Natural killer cell treated with Interleukin-12 subunit alpha and Interleukin-12 subunit beta and Interleukin-15 and Interleukin-18, amount 100 ng/mL, for 72 hours (primary cell): ENCODE measurements around the gene LCN15. TPM values are rescaled to one million over a fixed set of nuclear protein-coding genes. Genes with fewer than 3 reads are reported as not detected.
A peak's percentile ranks its signal among the peaks of the same experiment; 100 is the strongest.
"Not testable (repeated sequence)": the region's sequence is repeated elsewhere in the genome, so short reads cannot be mapped to it uniquely, and the experiment has no call there.

ENCODE experiments used
- ATAC-seq, 2 donors: fragments of 150-1000 bp; cut with Tn5 transposase in 1 of 2; sonication (Bioruptor Pico), chemical (Tn5 transposase) in 1 of 2; 2 replicates each; pipeline ENCODE4 v1.10.0; 2021
- DNase-seq: peaks from one replicate; pipeline ENCODE4 v3.0.0; 2022; ENCODE audit warnings: low spot score
- H3K27ac Mint-ChIP-seq, 2 donors: 1 replicate in 1 of 2; 2 replicates in 1 of 2; pipeline ENCODE4 v1.8.0; 2022; ENCODE audit warnings: mixed read lengths in 2 of 2, mild to moderate bottlenecking in 1 of 2, moderate library complexity in 1 of 2
- H3K27me3 Mint-ChIP-seq, 2 donors: 1 replicate in 1 of 2; 2 replicates in 1 of 2; pipeline ENCODE4 v1.8.0; 2022; ENCODE audit warnings: mixed read lengths in 2 of 2
- H3K36me3 Mint-ChIP-seq: one replicate; pipeline ENCODE4 v1.8.0; 2022; ENCODE audit warnings: mixed read lengths
- H3K4me1 Mint-ChIP-seq, 2 donors: 1 replicate in 1 of 2; 2 replicates in 1 of 2; pipeline ENCODE4 v1.8.0; 2022; ENCODE audit warnings: low read depth in 2 of 2, mixed read lengths in 2 of 2, mild to moderate bottlenecking in 1 of 2
- H3K4me3 Mint-ChIP-seq: one replicate; pipeline ENCODE4 v1.8.0; 2022; ENCODE audit warnings: mixed read lengths
- H3K9me3 Mint-ChIP-seq: 2 replicates; pipeline ENCODE4 v1.8.0; 2022; ENCODE audit warnings: mixed read lengths
- total RNA-seq, 2 donors: library from RNA; stranded (reverse); gene quantifications; one replicate each; pipeline ENCODE4 v1.2.3, GENCODE V29; 2022

Gene LCN15
- total RNA-seq, 2 donors from 2014 or later, result not detected

DNA sequence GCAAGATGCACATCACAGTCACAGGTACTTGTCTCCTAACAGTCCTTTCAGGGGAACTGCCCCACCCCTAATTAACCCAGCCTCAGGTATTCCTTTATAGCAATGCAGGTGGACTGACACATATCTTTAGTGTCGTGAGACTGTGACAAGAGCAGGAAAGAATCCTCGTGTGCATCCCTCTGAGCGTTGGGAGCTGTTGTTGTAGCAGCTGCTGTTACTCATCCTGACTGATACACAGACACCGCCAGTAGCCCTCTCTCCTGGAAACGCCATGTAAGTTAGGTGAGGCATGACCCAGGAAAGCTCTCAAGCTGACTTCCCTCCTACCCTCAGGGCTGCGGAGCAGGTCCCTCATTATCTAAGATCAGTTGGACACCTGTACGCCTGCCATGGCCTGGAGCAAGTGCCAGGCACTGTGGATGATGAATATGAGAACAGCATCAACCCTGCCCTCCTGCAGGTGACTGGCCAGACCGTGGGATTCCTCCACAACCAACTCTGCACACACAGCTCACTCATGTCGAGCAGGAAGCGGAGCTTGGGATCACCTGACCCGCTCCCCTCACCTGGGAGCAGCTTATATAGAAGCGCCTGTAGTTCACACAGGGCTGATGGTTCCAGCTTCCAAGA lies 10.2 kb upstream of the LCN15 start:
- DNase-seq (no peak), ATAC-seq (no peak)
- H3K4me1 Mint-ChIP-seq, result peaks cover 4 to 5% of the 10 kb centered on the region in 2 donors

GRCh38 chr9:136773386-136774044 lies 9.2 kb upstream of the LCN15 start:
- ATAC-seq, result peak; percentile 52 to 70

More for the DNA sequence above, 10.2 kb upstream of the LCN15 start:
- peaks cover 16 to 26% of the 10 kb centered on the region in 2 donors for H3K27me3 Mint-ChIP-seq
- no peaks in the 10 kb centered on the region for H3K9me3 Mint-ChIP-seq
- H3K36me3 Mint-ChIP-seq, result no peaks in the 10 kb centered on the region
- no peak overlapping the region for H3K27ac Mint-ChIP-seq
- H3K4me3 Mint-ChIP-seq, result no peak overlapping the region

GRCh38 chr9:136771907-136772415 lies 7.6 kb upstream of the LCN15 start:
- DNase-seq (no peak), ATAC-seq (no peak)
- H3K4me1 Mint-ChIP-seq, result peaks cover 5% of the 10 kb centered on the region in 2 donors
- H3K36me3 Mint-ChIP-seq, result no peaks in the 10 kb centered on the region
- H3K4me3 Mint-ChIP-seq, result no peak overlapping the region
- H3K9me3 Mint-ChIP-seq, result no peaks in the 10 kb centered on the region
- no peak overlapping the region for H3K27ac Mint-ChIP-seq
- peaks cover 4 to 9% of the 10 kb centered on the region in 2 donors for H3K27me3 Mint-ChIP-seq

More at GRCh38 chr9:136773386-136774044, 9.2 kb upstream of the LCN15 start:
- Mint-ChIP-seq H3K9me3 (no peaks in the 10 kb centered on the region), H3K27ac (peak overlapping the region; percentile 33 to 81), H3K27me3 (peaks cover 9 to 17% of the 10 kb centered on the region in 2 donors), H3K36me3 (no peaks in the 10 kb centered on the region), H3K4me1 (peaks cover 4 to 5% of the 10 kb centered on the region in 2 donors), H3K4me3 (no peak overlapping the region)
- DNase-seq, result no peak

- Mint-ChIP-seq H3K4me1 (peaks cover 5 to 8% of the 10 kb centered on the region in 2 donors), H3K27ac (no peak overlapping the region), H3K27me3 (peaks cover 0 to 10% of the 10 kb centered on the region in 2 donors), H3K4me3 (no peak overlapping the region), H3K9me3 (no peaks in the 10 kb centered on the region), H3K36me3 (no peaks in the 10 kb centered on the region)
- DNase-seq, result no peak
- ATAC-seq, result peak; percentile 69 to 71
These were observed 5.4 kb upstream of the LCN15 start for GRCh38 chr9:136769710-136770191.

- not testable (repeated sequence) for H3K4me1 Mint-ChIP-seq, H3K9me3 Mint-ChIP-seq, H3K36me3 Mint-ChIP-seq, H3K4me3 Mint-ChIP-seq, DNase-seq, ATAC-seq
- peaks cover 0 to 10% of the 10 kb centered on the region in 2 donors for H3K27me3 Mint-ChIP-seq
- H3K27ac Mint-ChIP-seq, result peak overlapping the region in 1 of 2 donors; percentile 65
These were observed 2.2 kb upstream of the LCN15 start for GRCh38 chr9:136766410-136767120.

- H3K4me1 Mint-ChIP-seq, H3K4me3 Mint-ChIP-seq, H3K36me3 Mint-ChIP-seq, H3K27ac Mint-ChIP-seq, H3K9me3 Mint-ChIP-seq, ATAC-seq, DNase-seq: not testable (repeated sequence)
- H3K27me3 Mint-ChIP-seq, result peaks cover 0 to 10% of the 10 kb centered on the region in 2 donors
These were observed 1.6 kb upstream of the LCN15 start for GRCh38 chr9:136765745-136766409.

DNA sequence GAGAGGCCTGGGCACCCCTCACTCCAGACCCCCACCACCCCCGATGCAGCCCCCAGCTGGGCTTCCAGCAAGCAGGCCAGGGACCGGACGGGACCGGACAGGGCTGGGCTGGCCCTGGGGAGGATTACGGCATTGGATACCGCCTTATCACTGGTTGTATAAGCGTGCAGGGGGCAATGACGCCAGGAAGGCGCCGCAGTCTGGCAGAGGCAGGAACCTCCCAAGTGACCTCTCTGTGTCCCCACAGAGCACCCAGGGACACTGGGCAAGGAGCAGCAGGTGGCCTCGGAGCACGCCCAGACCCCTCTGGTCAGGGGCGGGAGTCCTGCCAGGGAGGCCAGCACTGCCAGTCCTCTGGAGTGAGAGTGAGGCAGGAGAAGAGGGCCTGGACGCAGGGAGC lies 723 bp upstream of the LCN15 start:
- no peak overlapping the region for H3K27ac Mint-ChIP-seq
- no peak overlapping the region for H3K4me3 Mint-ChIP-seq
- ATAC-seq (no peak), DNase-seq (no peak)
- H3K9me3 Mint-ChIP-seq, result no peaks in the 10 kb centered on the region
- H3K4me1 Mint-ChIP-seq, result peaks cover 0 to 4% of the 10 kb centered on the region in 2 donors
- H3K36me3 Mint-ChIP-seq, result no peaks in the 10 kb centered on the region
- H3K27me3 Mint-ChIP-seq, result peaks cover 0 to 10% of the 10 kb centered on the region in 2 donors

GRCh38 chr9:136763649-136764035 lies 676 bp downstream of the LCN15 start:
- no peak overlapping the region for H3K27ac Mint-ChIP-seq
- ATAC-seq, result no peak
- H3K9me3 Mint-ChIP-seq, result no peaks in the 10 kb centered on the region
- H3K36me3 Mint-ChIP-seq, result no peaks in the 10 kb centered on the region
- H3K27me3 Mint-ChIP-seq, result peaks cover 0 to 10% of the 10 kb centered on the region in 2 donors
- peaks cover 0 to 4% of the 10 kb centered on the region in 2 donors for H3K4me1 Mint-ChIP-seq
- no peak for DNase-seq
- no peak overlapping the region for H3K4me3 Mint-ChIP-seq

DNA sequence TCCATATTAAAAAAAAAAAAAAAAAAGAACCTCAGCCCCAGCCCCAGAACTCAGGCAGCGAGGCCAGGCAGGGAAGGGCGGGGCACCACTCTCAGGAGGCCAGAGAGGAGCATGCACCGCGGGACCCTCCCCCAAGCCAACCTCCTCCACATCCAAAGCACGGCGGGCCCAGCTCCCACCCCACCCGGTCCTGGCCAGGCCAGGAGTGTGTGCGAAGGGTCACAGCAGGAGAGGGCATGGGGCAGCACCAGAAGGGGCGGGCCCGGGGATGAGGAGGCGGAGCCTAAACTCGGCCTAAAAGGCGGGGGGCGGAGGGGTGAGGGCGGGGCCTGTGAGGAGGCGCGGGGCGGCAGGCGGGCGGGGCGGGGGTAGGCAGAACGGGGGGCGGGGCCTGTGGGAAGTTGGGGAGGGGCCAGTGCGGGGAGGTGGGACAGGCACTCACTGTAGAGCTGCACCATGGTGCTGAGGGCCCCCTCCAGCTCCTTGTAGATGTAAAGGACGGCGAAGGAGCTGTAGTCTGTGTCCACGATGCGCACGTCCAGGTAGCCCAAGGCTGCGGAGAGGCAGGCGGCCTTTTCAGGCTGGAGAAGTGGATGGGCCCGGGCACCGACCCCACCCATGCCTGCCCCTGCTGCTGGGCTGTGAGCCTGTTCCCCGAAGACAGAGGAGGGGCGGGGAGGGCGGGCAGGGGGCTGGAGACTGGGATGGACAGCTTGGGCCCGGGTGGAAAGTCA lies 1.2 kb downstream of the LCN15 start:
- no peak overlapping the region for H3K27ac Mint-ChIP-seq
- H3K9me3 Mint-ChIP-seq, result no peaks in the 10 kb centered on the region
- peak in 1 of 2 donors; percentile 53 for ATAC-seq
- H3K4me1 Mint-ChIP-seq, result peaks cover 0 to 4% of the 10 kb centered on the region in 2 donors
- H3K36me3 Mint-ChIP-seq, result no peaks in the 10 kb centered on the region
- peaks cover 0 to 10% of the 10 kb centered on the region in 2 donors for H3K27me3 Mint-ChIP-seq
- DNase-seq, result no peak
- H3K4me3 Mint-ChIP-seq, result no peak overlapping the region

DNA sequence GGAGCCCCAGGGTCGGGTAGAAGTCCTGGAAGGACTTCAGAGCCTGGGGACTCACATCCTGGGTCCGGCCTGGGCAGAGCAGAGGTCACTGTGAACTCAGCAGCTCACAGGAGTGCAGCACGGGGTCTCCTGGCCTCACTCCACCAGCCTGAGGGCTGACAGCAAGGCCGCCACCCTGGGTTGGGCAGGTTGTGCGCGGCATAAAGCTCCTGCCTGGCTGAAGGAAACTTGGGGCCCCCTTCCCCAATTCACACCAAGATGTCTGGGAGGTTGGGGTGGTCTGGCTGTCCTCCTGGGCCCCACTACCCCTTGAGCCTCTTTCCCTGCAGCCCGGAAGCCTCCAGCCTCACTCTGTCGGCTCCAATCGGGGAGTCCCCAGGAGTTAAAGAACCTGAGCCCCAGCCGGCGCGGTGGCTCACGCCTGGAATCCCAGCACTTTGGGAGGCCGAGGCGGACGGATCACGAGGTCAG lies 2.1 kb downstream of the LCN15 start:
- Mint-ChIP-seq H3K36me3 (no peaks in the 10 kb centered on the region), H3K4me3 (no peak overlapping the region), H3K27me3 (peaks cover 0 to 5% of the 10 kb centered on the region in 2 donors), H3K27ac (no peak overlapping the region), H3K4me1 (peaks cover 0 to 4% of the 10 kb centered on the region in 2 donors), H3K9me3 (no peaks in the 10 kb centered on the region)
- ATAC-seq (no peak), DNase-seq (no peak)

- Mint-ChIP-seq H3K4me3 (no peak overlapping the region), H3K27me3 (no peaks in the 10 kb centered on the region), H3K27ac (no peak overlapping the region), H3K36me3 (no peaks in the 10 kb centered on the region), H3K9me3 (no peaks in the 10 kb centered on the region), H3K4me1 (no peaks in the 10 kb centered on the region)
- ATAC-seq (no peak), DNase-seq (no peak)
These were observed 2.8 kb downstream of the LCN15 start for GRCh38 chr9:136761545-136761981.

GRCh38 chr9:136760834-136761544 lies 3.3 kb downstream of the LCN15 start:
- not testable (repeated sequence) for H3K9me3 Mint-ChIP-seq, H3K4me3 Mint-ChIP-seq, H3K27ac Mint-ChIP-seq, H3K27me3 Mint-ChIP-seq, DNase-seq, H3K4me1 Mint-ChIP-seq, ATAC-seq, H3K36me3 Mint-ChIP-seq
